Measurements from ENCODE around the gene METTL16. TPM values are rescaled to one million over a fixed set of nuclear protein-coding genes. Genes with fewer than 3 reads are reported as not detected.

METTL16 gene
- total RNA-seq, 1 experiment from 2014 or later: 37.6 TPM

DNA sequence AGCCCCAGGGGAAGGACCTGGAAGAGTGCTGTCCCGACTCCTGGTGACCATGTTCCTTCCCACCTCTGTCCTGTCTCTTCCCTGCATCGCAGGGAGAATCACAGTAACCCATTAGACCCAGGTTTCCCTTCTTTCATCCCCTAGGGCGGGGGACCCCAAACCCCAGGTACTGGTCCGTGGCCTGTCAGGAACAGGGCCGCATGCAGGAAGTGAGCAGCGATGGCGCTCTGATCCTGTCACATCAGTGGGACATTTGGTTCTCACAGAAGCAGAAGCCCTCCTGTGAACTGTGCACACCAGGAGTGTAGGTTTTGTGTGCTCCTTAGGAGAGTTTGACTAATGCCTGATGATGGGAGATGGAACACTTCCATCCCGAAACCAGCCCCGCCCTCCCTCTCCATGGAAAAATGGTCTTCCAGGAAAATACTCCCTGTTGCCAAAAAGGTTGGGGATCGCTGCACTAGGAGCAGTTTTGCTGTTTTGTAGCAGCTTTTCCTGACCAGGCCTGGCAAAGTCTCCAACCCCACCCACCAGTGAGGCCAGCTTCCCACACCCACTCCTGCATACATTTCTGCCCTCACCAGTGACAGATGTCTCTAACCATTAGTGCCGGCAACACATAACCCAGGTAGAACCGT is 121.4 kb downstream of the METTL16 start:
- intact Hi-C loops (cut with micrococcal nuclease): no loop called here
- Histone ChIP-seq H3K9me3 (ENCODE audit: control insufficient read depth in 1 of 2, insufficient read depth in 1 of 2, low read depth in 1 of 2, low read length in 2 of 2) (no peaks in the 10 kb centered on the region), H3K79me2 (ENCODE audit: insufficient read depth, low read length) (peaks cover 26% of the 10 kb centered on the region), H2AFZ (ENCODE audit: low read depth, low read length, poor library complexity, severe bottlenecking) (no peak overlapping the region), H3K4me3 (replicated peaks in 1 of 2; ENCODE audit: low read depth in 1 of 2, low read length in 2 of 2) (no peak overlapping the region), H3K27me3 (ENCODE audit: insufficient read depth, low read length) (no peaks in the 10 kb centered on the region), H3K9me2 (ENCODE audit: insufficient read depth) (no peaks in the 10 kb centered on the region), H3K4me1 (ENCODE audit: control insufficient read depth in 1 of 2, insufficient read depth in 2 of 2, low read length in 2 of 2) (peaks cover 19 to 53% of the 10 kb centered on the region in 2 experiments), H3K27ac (ENCODE audit: low read depth, low read length) (no peak overlapping the region), H3K4me2 (ENCODE audit: low read length) (no peak overlapping the region), H3K9ac (ENCODE audit: low read length) (no peak overlapping the region; the same call in 1 of the 2 replicates), H3K36me3 (ENCODE audit: control insufficient read depth in 1 of 2, insufficient read depth in 2 of 2, low read length in 2 of 2) (0 out of 4 replicates have a peak, but pooled peaks cover 0 to 3% of the 10 kb centered on the region in 2 experiments), H4K20me1 (ENCODE audit: insufficient read depth) (no peaks in the 10 kb centered on the region)
- TF ChIP-seq, protein P1, sequence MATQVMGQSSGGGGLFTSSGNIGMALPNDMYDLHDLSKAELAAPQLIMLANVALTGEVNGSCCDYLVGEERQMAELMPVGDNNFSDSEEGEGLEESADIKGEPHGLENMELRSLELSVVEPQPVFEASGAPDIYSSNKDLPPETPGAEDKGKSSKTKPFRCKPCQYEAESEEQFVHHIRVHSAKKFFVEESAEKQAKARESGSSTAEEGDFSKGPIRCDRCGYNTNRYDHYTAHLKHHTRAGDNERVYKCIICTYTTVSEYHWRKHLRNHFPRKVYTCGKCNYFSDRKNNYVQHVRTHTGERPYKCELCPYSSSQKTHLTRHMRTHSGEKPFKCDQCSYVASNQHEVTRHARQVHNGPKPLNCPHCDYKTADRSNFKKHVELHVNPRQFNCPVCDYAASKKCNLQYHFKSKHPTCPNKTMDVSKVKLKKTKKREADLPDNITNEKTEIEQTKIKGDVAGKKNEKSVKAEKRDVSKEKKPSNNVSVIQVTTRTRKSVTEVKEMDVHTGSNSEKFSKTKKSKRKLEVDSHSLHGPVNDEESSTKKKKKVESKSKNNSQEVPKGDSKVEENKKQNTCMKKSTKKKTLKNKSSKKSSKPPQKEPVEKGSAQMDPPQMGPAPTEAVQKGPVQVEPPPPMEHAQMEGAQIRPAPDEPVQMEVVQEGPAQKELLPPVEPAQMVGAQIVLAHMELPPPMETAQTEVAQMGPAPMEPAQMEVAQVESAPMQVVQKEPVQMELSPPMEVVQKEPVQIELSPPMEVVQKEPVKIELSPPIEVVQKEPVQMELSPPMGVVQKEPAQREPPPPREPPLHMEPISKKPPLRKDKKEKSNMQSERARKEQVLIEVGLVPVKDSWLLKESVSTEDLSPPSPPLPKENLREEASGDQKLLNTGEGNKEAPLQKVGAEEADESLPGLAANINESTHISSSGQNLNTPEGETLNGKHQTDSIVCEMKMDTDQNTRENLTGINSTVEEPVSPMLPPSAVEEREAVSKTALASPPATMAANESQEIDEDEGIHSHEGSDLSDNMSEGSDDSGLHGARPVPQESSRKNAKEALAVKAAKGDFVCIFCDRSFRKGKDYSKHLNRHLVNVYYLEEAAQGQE (IDR thresholded peaks at IDR 0.05; ENCODE audit: low read depth): no peak
- TF ChIP-seq CEBPB (IDR thresholded peaks at IDR 0.05; ENCODE audit: low read depth): no peak
- no peak for TF ChIP-seq EGR1 (IDR thresholded peaks at IDR 0.05; ENCODE audit: low read depth)
- TF ChIP-seq ZFX (IDR thresholded peaks at IDR 0.05): no peak
- no peak for TF ChIP-seq TCF7L2 (IDR thresholded peaks at IDR 0.05; ENCODE audit: borderline replicate concordance, extremely low read depth, insufficient read depth, insufficient read length)
- TF ChIP-seq RAD21 (IDR thresholded peaks at IDR 0.05; ENCODE audit: low read depth): no peak
- TF ChIP-seq POLR2A (IDR thresholded peaks at IDR 0.05; ENCODE audit: borderline replicate concordance, extremely low read depth, insufficient read depth, insufficient read length): no peak
- TF ChIP-seq, protein P2, sequence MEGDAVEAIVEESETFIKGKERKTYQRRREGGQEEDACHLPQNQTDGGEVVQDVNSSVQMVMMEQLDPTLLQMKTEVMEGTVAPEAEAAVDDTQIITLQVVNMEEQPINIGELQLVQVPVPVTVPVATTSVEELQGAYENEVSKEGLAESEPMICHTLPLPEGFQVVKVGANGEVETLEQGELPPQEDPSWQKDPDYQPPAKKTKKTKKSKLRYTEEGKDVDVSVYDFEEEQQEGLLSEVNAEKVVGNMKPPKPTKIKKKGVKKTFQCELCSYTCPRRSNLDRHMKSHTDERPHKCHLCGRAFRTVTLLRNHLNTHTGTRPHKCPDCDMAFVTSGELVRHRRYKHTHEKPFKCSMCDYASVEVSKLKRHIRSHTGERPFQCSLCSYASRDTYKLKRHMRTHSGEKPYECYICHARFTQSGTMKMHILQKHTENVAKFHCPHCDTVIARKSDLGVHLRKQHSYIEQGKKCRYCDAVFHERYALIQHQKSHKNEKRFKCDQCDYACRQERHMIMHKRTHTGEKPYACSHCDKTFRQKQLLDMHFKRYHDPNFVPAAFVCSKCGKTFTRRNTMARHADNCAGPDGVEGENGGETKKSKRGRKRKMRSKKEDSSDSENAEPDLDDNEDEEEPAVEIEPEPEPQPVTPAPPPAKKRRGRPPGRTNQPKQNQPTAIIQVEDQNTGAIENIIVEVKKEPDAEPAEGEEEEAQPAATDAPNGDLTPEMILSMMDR (IDR thresholded peaks at IDR 0.05 in 2 of 3, conservative IDR thresholded peaks at IDR 0.05 in 1 of 3; ENCODE audit: borderline replicate concordance in 1 of 3, insufficient read depth in 1 of 3, low read depth in 2 of 3, low read length in 2 of 3): no peak
- no peak for TF ChIP-seq SIN3A (IDR thresholded peaks at IDR 0.05; ENCODE audit: low read depth)
- no peak for TF ChIP-seq EZH2phosphoT487 (IDR thresholded peaks at IDR 0.05; ENCODE audit: borderline replicate concordance)
- TF ChIP-seq YY1 (IDR thresholded peaks at IDR 0.05; ENCODE audit: extremely low read depth, insufficient replicate concordance, low read depth, low read length): no peak
- TF ChIP-seq EZH2 (IDR thresholded peaks at IDR 0.05): no peak
- no peak for TF ChIP-seq SRF (IDR thresholded peaks at IDR 0.05; ENCODE audit: low read depth)
- TF ChIP-seq CBX3 (IDR thresholded peaks at IDR 0.05; ENCODE audit: low read depth): no peak
- no peak for TF ChIP-seq ELF1 (IDR thresholded peaks at IDR 0.05; ENCODE audit: borderline replicate concordance, low read depth)
- ChIA-PET RAD21 (ENCODE audit: low non-redundant PET in 1 of 2, low total read pairs in 2 of 2, uncharacterized antibody in 2 of 2, unreplicated experiment in 2 of 2) (no interaction called here), CTCF (no interaction called here), POLR2A (no interaction called here)
- DNase-seq (ENCODE audit: low read depth, low spot score): no peak
- no TSS peak for BruUV-seq (replicated peaks)
- ATAC-seq: no peak

Data from HCT116 (cell line).